GM18508 (cell line): Measurements from ENCODE around the gene IWS1.
"Not testable (repeated sequence)": the region's sequence is repeated elsewhere in the genome, so short reads cannot be mapped to it uniquely, and the experiment has no call there.

Experiments used
- ATAC-seq: cut with Tn5 transposase; IDR thresholded peaks from one replicate; pipeline ENCODE4 v1.9.1; 2021; ENCODE audit warnings: moderate number of reproducible peaks; ENCODE audit not compliant: insufficient read depth, unreplicated experiment

The IWS1 gene

DNA sequence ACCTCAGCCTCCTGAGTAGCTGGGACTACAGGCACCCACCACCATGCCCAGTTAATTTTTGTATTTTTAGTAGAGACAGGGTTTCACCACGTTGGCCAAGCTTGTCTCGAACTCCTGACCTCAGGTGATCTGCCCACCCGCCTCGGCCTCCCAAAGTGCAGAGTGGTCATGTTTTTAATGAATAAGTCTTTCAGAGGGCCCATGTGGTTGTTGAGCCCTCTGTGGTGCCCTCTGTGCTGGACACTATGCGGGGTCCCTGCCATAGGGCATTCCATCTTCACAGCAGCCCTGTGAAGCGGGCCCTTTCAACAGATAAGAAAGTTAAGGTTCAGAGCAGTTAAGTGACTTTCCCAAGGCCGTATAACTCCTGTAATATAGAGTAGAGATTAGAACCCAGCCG, 35.1 kb upstream of the IWS1 start:
- no peak for ATAC-seq

DNA sequence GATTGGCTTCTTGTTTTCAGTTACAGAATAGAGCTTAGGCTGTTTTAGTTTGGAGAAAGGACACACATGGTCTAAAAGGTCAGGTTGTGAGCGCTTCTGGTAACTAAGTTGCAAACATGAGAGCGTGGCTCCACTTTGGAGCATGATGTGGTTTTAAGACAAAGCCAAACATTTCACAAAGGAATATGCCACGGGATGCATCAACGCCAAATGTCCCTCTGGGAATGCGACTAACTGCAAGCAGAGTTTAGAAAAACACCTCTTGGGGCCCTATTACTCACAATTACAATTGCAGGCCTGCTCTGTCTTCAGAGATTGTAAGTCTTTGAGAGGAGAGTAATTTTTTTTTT, 34.6 kb upstream of the IWS1 start:
- ATAC-seq, result no peak

DNA sequence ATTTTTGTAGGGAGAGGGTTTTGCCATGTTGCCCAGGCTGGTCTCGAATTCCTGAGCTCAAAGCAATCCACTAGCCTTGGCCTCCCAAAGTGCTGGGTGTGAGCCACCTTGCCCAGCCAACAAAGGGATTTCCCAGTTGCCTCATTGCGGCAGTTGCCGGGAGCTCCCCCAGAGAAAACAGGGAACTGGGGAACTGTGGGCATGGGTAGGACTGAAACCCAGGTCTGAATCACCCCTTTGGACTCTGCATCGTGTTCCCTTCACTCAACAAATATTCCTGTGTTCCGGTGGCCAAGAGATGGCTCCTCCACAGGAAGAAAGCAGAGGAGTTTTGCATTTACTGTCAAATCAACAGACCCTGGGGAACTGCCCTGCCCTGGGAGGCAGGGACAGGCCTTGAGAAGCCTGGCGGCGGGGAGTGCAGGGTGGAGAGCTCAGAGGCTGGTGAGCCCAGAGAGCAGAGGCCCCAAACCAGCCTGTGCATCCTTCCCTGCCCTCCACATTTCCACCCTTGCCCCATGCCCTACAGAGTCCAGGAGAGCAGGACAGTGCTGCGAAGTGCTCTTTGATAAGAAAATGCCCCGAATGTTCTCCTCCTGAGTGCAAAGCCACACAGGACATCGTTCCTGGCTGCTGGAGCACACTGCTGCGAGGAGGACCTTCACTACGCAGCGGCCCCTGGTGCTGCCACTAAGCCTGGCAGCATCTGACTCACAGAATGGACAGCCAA, 34.1 kb upstream of the IWS1 start:
- no peak for ATAC-seq

DNA sequence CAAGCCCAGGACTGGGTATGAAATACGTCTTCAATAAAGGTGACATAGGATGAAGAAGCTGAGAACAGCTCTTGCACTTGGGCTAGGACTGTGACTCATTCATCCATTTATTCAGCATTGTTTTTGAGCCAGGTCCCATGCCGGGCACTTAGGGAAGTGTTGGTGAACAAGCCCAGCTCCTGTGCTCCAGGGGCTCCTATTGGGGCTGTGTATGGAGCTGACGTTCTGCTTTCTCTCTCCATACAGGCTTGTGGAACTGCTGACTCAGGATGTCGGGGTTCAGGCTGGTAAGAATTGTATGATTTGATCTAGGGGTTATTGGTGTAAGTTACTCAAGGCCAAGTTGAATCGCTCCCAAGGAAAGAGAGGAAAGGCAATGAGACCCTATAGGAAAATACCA, 33.2 kb upstream of the IWS1 start:
- no peak for ATAC-seq

DNA sequence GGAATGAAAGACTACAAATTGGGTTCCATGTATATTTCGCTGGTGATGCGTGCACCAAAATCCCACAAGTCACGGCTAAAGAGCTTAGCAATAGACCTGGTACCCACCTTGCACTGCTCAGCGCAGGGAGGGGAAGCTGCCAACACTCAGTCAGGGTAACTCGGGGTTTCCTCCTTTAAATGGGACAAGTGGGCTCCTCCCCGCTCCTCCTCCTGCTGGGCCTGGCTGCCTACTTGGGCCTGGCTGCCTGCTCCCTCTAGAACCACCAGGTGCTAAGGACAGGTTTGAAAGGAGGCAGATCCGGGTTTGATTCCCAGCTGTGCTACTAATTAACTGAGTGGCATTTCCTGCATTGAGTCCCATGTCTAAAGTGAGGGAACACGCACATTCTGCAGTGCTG, 32.6 kb upstream of the IWS1 start:
- ATAC-seq, result no peak

DNA sequence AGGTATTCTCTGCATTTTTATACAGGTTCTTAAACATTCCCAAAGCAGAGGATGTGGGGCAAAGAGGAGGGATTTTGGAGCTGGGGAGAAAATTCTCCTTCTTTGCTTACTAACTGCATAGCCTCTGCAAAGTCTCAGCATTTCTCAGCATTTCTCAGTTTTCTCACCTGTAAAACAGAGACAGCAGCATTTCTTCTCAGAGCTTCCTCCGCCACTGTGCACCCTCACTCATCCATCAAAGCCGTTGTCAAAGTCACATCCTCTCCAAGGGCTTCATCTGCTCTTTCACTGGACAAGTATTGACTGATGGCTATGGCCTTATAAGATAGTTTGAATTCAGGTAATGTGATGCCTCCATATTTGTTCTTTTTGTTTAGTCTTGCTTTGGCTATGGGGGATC, 26.6 kb upstream of the IWS1 start:
- no peak for ATAC-seq

DNA sequence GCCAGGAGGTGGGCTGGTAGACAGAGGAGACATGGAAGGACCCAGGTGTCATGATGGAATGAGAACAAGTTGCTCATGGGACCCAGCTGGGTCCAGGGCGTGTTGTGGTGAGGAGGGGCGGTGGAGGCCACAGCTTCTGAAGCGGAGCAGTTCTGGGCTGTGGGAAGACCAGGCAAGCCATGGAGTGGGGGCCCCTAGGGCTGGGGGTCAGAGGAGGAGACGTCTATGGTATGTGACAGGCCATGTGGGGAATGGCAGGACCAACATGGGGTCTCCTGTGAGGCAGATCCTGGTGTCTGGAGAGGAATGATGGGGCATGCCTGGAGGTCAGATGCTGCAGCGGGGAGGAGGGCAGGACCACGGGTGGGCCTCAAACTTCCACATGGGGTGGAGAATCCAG, 26.0 kb upstream of the IWS1 start:
- ATAC-seq, result no peak

DNA sequence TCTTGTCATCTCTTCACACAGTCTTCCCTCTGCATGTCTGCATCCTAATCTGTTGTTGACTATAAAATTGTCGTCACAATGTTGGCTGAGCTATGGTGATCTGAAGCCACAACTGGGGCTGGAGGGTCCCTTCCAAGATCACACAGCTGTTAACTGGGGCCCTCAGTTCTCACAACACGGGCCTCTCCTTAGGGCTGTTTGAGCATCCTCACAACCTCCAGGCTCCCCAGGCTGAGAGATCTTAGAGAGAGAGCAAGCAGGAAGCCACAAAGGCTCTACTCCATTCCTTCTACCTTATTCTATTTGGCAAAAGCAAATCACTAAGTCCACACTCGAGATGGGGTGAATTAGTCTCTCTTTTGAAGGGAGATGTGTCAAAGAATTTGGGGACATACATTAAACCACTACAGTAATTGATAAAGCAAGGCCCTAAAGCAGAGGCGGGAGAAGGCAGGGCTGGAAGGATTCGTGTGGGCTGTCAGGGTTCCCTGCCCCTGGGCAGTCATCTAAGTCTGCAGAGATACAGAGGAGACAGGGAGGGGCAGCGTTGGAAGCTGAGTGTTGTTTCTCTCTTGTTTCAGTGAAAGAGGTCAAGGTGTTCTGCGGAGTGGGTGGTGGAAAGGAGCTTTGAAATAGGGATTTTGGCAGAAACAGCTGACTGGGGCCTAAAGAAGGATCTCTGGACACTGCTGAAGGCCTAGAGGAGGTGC, 25.1 kb upstream of the IWS1 start:
- no peak for ATAC-seq

DNA sequence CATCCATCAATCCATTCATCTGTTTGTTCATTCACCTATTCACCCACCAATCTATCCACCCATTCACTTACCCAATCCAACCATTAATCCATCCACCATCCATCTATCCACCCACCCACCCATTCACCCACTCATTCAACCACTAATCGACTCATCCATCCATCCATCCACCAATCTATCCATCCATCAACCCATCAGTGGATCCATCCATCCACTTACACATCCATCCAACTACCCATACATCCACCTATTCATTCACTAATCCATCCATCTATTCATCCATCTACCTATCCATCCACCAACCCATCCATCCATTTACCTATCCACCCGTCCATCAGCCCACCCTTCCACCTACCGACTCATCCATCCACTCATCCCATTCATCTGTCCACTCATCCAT, 20.5 kb upstream of the IWS1 start:
- no peak for ATAC-seq

DNA sequence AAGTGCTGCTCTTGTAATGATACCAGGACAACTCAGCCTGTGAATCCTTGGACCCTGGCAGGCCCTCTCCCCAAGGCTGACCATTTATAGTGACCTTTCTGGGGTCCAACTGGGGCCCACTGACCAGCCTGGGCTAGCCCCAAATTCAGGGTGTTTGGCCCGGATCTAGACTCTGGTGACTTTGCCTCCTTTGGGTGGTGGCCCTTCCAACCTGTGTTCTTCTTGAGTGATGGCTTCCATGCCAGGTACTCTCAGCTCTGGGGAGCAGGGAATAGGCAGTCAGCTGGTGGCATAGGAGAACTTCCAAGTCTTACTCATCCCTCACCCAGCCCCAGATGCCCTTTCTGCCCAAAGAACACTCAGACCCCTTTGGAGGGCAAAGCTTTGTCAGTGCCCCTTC, 19.5 kb upstream of the IWS1 start:
- no peak for ATAC-seq

DNA sequence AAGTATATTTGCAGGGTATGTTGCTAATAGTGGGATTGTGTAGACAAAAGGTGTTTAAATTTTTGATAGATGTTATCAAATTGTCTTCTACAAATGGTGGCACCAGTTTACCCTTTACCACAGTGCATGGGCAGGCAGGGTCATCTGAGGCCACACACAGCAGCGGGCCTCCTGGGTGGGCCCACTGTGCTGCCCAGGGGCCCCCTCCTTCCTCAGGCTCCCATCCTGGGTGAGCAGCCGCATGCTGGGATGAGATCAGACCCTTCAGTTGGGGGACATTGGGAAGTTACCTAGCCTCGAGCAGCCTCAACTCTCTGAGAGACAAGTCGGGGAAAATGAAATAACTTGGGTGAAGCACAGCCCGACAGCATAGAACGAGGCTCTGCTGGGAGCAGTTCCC, 18.9 kb upstream of the IWS1 start:
- no peak for ATAC-seq

DNA sequence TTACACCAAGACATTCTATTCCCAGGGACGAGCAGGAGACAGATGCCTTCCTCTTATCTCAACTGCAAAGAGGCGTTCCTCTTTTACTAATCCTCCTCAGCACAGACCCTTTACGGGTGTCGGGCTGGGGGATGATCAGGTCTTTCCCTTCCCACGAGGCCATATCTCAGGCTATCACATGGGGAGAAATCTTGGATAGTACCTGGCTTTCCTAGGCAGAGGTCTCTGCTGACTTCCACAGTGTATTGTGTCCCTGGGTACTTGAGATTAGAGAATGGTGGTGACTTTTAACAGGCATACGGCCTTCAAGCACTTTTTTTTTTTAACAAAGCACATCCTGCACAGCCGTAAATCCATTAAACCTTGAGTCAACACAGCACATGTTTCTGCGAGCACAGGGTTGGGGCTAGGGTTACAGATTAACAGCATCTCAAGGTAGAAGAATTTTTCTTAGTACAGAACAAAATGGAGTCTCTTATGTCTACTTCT, 16.8 kb upstream of the IWS1 start:
- ATAC-seq, result not testable (repeated sequence)

DNA sequence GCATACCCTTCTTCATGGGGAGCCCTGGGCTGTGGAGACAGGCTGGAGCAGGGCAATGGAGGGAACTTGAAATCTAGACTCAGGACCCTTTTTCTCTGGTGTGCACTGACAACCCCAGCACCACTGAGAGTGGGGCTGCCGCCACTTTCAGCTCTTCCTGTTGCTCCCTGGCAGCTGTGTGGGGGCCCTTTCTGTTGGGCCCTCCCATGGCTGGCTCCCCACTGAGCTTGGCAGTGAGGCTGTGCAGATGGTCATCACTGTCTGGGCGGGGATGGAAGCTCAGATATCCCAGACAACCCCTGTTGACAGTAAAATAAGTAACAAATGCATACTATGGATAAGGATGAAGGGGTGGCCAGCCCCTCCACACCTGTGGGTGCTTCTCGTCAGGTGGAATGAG, 15.9 kb upstream of the IWS1 start:
- no peak for ATAC-seq

DNA sequence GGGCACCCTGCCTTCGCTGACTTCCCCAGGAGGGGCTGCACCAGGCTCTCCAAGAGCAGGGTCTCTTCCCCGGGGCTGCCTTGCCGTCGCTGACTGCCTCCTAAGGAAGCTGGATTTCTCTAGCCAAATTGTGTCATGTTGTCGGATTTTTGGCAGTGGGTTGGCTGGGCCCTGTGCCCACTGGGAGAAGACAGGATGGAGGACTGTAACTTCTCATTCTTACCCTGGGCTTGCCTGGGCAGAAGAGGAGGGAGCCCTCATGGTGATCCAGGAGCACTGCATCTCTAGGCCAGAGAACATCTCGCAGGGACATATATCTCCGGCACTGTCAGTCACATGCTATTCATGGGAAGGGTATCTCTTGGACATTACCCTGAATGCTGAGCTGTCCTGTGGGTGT, 15.5 kb upstream of the IWS1 start:
- ATAC-seq, result no peak

DNA sequence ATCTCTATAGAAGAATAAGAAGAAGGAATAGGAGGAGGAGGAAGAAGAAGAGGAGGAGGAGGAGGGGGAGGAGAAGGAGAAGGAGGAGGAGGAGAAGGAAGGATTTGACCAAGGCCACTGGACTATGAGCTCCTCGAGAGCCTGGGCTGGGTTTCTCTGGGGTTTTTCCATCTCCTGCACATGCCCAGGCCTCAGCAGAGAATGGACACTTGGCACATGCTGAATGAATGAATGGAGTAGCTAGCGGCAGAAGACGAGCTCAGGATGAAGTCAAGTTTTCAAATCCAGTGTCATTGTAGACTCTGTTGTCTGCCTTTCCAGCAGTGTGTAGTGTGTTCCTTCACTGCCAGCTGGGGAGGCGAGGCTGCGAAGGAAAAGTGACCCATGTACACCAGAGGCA, 11.4 kb upstream of the IWS1 start:
- ATAC-seq, result no peak

DNA sequence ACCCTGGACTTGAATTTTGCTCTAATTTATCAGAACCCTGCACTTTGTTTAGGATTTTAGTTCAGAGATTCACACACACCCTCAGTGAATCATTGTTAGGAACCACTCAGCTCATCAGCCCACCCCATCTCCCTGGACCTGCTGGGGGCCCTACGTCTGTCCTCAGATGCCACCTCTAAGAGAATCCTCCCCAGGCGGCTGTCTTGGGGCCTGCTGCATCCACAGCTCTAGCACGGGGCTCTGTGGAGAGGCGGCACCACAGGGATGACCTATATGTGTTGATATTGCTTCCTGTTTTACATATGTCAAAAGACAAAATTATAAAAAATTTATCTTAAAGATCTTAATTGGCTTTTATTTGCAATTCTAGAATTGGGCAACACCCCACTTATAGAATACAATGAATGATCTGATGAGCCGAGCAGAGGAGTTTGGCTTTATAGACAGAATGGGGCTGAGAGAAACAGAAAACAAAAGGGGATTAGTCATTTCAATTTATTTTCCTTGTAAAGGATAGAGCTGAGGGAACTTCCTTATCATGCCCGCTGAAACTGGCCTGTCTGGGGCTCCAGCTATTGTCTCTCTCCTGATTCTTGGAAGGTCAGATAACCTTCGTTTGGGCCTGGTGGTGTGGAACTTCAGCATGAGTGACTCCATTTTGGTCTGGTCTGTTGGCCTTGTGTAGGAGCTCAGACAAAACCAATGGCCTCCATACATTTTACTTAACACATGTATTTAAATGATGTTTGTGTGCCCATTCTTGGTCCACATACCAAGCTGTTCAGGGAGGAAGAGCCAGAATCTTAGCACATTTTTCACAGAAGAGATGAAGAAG, 10.6 kb upstream of the IWS1 start:
- no peak for ATAC-seq

DNA sequence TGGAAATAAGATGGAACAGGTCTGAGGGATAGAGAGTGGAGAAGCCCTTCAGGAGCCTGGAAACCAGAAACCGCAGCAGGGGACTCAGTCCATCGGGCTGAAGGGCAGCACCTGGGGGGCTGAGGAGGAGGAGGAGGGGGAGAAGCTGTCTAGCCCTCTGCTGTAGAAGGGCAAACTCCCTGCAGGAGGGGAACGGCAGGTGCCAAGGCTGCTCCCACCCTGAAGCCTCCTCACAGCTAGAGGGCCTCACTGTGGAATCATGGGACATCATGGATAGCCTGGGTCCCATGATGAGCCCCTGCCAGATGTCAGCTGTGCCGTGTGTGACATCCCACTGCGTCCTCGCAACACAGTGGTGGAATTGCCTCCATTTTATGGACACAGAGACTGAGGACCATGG, 9.6 kb upstream of the IWS1 start:
- ATAC-seq, result no peak

DNA sequence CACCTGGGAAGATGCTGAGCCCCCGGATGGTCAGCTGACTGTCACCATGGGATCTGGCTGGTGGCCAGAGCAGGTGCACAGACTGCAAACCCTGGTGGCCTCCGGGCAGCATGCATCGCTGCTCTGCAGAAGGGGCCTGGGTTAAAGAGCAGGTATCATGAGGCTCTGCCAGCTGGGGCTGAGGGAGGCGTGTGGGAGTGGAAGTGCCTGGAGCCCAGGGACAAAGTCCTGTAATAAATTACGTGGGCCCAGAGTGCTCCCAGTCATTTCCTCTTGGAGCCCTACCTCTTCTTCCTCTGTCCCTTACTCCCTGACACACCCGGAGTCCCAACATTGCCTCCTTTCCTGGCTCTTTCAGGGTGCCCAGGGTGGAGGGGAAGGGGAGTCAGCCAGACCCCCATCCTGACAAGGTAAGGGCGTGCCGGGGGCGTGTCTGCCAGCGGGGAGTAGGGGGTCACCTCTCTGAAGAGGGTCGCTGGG, 9.2 kb upstream of the IWS1 start, which contains the start of gene MYO7B:
Gene MYO7B, plus strand, starts transcription at position 262 of the 480 bp plus-strand sequence. CDS start 24,040 bp downstream, outside the sequence.
- no peak for ATAC-seq

DNA sequence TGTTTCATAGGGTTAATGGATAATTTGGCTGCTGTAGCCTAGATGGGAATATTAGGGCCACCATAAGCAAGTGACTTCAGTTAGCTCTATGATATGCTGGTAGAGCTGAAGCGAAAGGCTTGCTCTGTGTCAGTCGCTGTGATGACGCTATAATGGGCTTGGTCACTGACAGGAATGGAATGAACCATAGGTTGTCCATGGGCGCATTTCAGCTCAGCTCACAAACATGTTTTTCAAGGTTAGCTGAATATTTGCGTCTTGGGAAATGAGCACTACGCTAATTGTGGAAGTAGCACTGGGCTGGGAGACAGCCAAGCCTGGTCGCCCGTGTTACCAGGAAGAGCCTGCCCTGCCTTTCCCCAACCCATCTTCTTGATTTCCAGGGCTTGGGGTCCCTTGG, 6.0 kb upstream of the IWS1 start:
- ATAC-seq, result no peak

DNA sequence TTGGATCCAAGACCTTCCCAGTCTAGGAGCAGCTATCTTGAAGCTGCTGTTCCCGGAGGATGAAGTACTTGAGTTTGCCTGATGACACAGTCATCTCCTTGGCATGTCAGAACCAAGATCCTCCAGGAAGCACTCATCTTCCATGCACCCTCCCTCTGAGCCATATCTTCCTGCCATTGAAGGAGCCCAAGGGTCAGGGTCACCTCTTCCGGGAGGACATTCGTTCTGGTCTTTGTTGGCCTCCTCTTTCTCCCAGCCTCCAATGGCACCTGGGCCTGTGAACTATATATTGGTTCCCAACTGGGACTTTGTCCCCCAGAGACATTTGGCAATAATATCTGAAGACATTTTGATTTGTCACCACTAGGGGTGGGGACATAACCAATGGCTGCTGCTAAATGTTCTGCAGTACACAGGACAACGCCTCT, 4.9 kb upstream of the IWS1 start:
- no peak for ATAC-seq
